ENCODE results near the gene GSDME.
A peak's percentile ranks its signal among the peaks of the same experiment; 100 is the strongest.
"Not testable (repeated sequence)": the region's sequence is repeated elsewhere in the genome, so short reads cannot be mapped to it uniquely, and the experiment has no call there.

GSDME gene

DNA sequence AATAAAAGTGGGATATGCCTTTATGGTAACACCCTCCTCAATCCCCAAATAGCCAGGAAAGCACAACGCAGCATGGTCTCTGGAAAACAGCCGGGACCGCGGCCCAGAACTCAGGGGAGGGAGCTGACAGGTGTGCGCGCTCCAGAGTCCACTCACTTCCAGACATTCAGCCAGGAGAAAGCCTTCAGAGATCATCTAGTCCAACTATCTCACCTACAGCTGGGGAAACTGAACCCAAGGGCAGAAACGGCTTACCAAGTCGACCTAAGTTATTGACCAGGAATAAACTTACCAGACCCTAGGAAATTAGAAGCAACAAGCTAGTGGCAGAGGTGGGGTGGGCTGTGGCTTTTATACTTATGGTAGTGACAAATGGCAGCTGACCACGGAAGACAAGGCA, 16.4 kb downstream of the GSDME start:
- DNase-seq, result no peak

DNA sequence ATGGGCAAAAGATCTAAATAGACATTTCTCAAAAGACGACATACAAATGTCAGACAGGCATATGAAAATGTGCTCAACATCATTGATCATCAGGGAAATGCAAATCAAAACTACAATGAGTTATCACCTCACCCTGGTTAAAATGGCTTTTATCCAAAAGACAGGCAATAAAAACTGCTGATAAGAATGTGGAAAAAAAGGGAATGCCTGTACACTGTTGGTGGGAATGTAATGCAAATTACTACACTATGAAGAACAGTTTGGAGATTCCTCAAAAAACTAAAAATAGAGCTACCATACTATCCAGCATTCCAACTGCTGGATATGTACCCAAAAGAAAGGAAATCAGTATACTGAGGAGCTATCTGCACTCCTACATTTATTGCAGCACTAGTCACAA, 18.0 kb downstream of the GSDME start:
- DNase-seq, result no peak

DNA sequence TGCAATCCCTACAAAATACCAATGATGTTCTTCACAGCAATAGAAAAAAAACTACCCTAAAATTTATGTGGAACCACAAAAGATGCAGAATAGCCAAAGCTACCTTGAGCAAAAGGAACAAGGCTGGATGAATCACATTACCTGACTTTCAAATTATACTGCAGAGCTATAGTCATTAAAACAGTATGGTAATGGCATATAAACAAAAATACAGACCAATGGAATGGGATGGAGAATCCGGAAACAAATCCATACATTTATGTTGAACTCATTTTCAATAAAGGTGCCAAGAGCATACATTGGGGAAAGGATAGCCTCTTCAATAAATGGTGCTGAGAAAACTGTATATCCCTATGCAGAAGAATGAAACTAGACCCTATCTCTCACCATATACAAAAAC, 18.7 kb downstream of the GSDME start:
- DNase-seq, result no peak

DNA sequence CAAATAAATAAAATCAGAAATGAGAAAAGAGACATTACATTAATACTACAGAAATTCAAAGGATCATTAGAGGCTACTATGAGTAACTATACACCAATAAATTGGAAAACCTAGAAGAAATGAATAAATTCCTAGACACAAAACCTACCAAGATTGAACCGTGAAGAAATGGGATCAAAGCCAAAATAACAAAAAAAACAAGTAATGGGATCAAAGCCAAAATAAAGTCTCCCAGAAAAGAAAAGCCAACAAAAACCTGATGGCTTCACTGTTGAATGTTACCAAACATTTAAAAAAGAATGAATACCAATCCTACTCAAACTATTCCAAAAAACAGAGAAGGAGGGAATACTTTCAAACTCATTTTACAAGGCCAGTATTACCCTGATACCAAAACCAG, 20.0 kb downstream of the GSDME start:
- DNase-seq, result no peak

DNA sequence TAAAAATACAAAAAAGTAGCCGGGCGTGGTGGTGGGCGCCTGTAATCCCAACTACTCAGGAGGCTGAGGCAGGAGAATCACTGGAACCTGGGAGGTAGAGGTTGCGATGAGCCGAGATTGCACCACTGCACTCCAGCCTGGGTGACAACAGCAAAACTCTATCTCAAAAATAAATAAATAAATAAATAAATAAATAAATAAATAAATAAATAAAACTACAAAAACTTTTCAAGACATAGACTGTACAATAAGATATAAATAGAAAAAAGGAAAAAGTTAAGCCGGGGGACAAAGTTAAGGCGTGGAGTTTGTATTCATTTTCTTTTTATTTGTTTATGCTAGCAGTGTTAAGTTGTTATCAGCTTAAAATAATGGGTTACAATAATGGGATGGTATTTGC, 21.7 kb downstream of the GSDME start:
- not testable (repeated sequence) for DNase-seq

DNA sequence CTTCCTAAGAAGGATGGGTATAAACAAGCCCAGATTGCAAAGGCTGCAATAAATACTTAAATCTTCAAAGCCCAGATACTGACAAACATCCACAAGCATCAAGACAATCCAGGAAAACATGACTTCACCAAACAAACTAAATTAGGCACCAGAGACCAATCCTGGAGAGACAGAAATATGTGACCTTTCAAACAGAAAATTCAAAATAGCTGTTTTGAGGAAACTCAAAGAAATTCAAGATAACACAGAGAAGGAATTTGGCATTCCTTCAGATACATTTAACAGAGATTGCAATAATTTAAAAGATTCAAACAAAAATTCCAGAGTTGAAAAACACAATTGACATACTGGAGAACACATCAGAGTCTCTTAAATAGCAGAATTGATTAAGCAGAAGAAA, 23.0 kb downstream of the GSDME start:
- DNase-seq, result no peak

DNA sequence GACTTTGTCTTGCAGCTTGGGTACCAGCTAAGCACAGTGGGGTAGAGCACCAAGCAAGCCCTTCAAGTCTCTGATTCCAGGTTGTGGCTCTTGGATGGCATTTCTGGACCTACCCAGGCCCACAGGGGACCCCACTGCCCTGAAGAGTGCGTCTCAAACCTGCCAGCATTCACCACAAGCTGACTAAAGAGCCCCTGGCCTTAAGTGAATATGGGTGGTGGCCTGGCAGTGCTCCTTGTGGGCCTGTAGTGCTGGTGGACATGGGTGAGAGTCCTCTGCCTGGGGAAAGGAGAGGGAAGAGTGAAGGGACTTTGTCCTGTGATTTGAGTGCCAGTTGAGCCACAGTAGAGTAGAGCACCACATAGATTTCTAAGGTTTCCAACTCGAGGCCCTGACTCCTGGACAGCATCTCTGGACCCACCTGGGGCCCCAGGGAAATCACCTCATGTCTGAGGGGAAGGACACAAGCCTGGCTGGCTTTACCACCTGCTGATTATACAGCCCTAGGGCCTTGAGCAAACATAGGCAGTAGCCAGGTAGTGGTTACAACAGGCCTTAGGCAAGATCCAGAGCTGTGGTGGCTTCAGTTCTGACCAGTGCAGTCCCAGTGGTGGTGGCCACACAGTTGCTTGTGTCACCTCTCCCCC, 23.7 kb downstream of the GSDME start:
- no peak for DNase-seq

DNA sequence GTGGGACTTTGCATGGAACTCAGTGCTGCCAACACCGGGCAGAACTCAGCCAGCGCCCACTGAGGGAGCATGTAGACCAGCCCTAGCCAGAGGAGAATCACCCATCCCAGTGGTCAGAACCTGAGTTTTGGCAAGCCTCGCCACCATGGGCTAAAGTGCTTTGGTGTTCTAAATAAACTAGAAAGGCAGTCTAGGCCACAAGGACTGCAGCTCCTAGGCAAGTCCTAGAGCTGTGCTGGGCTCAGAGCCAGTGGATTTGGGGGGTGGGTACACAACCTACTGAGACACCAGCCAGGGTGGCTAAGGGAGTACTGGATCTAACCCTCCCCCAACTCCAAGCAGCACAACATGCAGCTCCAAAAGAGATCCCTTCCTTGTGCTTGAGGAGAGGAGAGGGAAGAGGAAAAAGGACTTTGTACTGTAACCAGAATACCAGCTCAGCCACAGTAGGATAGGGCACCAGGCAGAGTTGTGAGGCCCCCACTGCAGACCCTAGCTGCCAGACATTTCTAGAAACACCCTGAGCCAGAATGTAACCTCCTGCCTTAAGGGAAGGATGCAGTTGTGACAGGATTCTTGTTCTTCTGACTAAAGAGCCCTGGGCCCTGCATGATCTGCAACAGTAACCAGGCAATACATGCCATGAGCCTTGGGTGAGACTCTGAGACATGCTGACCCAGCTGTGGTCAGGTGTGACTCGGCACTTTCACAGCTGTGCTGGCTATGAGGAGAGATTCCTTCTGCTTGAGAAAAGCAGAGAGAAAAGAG, 24.4 kb downstream of the GSDME start:
- no peak for DNase-seq

DNA sequence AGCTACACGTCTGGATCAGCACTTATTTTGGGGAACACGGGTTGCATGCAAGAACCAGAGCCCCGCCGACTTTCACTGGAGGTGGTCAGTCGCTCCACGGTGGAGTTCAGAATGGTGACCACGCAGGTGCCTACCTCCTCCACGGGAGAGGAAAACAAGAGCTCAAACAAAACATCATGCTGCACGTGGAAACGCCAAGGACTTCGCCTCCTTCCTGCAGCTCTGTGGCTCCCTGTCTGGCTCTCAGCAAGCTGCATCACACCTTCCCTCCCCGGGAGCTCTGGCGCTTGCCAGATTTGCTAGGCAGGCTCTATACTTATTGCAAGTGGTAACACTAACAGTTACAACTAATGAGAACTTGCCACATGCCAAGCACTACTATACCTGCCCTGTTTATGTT, 26.0 kb downstream of the GSDME start:
- DNase-seq, result no peak

DNA sequence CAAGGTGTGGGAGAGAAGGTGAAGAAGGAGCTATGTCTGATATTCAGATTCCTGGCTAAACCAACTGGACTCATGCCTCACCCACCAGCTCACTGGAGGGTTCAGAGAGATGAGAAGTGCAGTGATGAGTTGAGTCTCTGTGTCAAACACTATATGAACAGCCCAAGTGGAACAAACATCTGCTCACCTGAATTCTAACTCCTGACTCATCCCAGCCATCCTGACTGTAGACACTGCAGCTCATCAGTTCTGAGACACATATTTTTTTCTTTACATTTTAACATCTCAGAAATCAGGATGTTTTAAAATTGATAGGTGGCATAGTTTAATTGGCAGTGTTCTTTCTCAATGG, 27.3 kb downstream of the GSDME start:
- no peak for DNase-seq

DNA sequence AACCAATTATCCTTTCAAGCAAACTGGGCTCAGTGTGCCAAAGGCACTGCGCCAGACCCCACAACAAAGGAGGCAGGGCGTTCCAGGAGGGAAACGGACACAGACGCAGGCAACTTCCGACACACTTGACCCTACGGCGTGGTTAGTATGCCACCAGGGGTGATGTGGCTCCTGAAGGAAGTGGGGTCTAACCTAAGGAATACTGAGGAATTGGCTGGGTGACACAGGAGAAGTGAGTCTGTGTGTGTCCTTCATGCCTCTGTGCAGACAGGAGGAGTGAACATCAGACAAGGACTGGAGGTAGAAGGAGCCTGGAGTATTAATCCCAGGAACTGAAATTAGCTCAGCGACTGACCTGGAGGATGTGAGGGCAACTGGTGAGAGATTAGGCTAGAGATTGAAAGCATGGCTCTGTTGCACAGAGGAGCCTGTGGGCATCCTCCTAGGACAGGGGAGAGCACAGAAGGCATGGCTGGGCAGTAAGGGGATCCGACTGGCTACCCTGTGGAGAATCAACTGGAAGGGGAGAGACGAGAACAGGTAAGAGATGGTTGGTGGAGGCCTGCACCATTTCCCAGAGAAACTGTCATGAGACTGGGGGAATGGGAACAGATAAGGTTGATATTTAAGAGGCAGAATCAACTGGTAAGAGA, 27.8 kb downstream of the GSDME start:
- DNase-seq, result no peak

DNA sequence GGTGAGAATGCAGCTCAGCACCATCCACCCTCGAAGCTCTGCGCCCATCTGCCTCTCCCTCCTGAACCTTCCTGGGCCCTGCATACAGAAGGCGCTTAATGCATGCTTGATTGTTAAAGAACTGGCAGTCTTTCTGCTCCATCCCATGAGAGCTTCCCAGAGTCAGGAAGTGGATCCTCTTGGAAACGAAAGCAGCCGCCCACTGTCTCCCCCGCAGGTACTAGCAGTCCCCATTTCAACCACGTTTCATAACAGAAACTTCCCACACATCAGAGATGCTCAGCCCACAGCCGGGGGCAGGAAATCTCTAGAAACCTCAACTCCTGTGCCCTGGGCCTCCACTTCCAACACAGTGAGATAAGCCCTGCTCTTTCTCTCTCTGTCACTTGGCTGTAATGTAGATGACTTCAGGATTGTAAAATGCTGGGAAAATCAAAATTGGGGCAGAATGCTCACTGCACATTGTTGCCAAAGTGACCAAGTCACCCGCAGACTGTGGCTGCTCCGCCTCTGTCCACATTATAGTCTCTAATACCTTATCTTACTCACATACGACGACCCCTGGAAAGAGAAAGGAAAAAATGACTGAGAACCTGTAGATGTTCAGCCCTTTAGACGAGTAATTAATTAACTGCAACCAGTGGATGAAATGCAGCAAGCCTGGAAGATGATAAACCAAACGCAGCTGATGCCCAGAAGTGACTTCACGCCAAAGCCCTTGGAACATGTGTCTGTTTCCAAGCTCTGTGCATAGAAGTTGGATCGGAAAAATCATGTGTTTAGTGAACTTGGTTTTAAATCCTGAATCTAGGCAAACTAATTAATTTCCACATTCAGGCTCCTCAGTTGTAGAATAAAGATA, 28.5 kb downstream of the GSDME start:
- DNase-seq, result peak; percentile 38

DNA sequence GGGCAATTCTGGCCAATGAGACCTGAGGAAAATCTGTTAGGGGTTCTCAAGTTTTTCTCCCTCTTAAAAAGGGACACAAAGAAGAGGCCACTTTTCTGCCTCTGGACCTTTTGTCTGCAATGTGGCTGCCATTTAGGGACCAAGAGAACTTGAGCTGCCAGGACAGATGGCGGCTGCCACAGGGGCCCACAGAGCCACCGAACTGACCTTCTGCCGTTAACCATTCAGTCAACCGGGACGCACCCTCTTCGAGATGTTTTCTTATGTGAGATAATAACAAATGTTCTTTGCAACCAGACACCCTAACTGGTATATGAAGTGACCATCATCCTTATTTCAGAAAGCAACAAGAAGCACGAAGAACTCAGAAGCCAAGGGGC, 29.2 kb downstream of the GSDME start:
- DNase-seq, result no peak

DNA sequence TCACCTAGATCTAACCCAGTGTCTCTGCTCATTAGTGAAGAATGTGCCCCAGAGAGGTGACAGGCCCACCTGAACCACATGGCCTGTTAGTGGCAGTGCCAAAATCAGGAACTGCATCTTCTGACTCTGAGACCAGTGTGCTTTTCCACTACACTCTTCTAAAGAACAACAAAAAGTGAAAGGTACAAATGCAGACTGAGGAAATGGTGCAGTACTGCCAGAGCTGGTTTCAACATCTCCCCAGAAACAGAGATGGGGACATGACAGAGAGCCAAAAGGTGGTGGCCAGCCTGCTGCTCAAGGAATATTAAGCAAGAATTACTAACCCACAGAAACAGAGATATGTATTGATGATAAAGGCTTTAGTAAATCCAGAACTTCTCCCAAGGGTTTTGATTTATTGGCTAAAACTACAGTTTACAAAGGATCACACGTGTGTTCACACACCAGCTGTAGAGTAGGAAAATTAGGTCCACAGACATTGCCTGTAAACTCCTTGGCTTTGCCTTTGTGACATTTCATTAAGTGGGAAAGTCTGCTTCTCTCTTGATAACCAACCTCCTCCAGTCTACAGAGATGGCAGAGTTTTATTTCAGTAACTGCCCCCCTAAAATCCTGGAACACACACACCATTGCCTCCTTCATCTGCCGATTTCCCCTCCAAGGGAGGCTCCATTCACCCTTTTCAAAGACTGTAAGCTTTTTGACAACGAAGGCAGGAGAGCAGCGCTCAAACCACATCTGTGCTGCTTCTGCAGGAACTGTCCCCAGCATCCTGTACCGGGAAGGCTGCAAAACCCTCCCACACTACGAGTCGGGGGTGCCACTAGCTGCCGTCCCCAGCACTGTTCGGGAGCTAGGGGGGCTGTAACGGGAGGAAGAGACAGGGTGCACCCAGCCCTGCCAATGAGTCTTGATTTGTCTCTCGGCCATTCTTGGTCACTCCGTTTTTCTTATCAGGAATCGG, 29.8 kb downstream of the GSDME start:
- no peak for DNase-seq

DNA sequence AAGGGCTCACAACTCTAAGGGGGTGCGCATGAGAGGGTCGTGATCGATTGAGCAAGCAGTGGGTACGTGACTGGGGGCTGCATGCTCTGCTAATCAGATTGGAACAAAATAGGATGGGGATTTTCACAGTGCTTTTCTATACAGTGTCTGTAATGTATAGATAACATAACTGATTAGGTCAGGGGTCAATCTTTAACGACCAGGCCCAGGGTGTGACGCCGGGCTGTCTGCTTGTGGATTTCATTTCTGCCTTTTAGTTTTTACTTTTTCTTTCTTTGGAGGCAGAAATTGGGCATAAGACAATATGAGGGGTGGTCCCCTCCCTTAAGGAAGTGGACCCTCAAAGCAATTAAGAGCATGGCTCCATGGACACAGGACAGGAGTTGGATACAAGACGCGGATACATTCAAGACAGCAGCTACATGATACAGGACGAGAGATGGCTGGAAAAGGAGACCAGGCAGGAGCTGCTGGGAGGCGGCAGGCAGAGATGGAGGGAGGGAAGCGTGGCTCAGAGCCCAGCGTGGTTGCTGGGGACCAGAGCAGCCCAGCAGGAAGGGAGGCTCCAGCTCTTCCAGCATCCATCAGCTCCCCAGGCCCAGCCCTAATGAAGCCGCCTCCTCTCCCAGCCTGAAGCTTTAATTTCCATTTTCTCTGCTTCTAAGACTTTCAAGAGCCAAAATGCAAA, 31.6 kb downstream of the GSDME start:
- no peak for DNase-seq

DNA sequence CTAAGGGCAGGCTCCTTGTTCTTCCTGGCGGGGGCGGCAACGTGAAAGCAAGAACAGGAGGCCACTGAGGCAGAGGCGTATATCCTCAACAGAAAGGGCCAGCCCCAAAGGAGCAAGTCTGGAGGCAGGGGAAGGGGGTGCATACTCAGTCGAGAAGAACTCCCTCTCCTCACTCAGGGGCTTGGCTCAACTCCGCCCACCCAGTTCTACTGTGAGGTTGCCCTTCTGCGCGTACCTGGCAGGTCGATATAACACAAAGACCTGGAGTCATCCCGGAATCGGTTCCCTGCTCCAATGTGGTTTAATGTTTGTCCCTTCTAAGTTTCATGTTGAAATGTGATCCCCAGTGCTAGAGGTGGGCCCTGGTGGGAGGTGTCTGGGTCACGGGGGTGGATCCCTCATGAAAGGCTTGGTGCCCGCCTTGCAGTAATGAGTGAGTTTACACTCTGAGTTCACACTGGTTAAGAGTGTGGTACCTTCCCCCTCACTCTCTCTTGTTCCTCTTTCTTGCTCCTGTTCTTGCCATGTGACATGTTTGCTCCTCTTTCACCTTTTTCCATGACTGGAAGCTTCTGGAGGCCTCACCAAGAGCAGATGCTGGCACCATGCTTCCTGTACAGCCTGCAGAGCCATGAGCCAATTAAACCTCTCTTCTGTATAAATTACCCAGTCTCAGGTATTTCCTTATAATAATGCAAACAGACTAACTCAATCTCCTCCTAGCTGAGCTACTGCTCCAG, 32.6 kb downstream of the GSDME start:
- no peak for DNase-seq

DNA sequence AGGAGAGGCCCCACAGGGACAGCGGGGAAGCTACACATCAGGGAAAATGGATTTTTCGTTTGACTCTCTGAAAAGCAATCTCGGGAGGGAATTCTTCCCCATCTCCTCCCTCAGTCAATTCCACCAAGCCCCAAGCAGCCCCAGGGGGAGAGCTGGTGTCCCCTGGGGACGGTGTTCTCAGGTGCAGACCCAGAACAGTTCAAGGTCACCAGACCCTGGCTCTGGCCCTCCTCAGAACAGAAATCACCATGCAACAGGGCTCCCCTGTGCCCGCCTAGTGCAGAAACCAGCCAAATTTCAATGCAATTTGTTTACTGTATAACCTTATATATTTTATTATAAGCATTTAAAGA, 34.1 kb downstream of the GSDME start:
- no peak for DNase-seq

DNA sequence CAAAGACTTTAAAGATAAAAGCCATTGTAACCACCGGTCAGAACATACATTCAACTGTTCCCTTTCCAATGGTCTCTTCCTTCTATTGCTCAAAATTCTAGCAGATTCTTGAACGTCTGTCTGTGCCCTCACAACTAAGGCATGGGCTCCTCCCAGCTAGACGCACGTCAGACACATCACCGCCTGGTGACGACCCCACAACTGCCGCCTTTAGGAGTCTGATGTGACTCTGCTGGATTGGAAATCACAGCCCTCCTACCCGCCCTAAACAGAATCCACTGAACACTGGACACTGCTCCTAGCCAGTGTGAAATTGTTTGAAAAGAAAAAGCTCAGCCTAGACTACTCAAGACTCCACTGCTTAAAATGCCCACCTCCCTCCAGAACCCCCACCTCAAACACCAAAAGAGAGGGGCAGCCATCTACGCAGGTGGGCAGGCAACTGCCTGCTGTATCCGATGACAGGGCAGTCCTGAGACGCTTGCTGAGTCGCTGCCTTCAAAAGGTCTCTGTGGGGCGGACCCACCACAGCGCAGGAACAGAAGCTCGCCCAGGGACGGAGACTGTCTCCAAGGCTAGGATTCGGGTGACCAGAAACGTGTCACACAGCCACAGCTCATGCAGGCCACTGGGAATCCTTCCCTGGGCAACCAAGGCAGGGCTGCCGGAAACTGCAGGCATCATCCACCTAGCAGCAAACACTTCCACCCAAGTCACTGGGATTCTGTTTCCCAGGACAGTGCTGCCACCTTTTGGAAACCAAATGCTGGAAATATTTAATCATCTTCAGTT, 34.7 kb downstream of the GSDME start:
- no peak for DNase-seq

DNA sequence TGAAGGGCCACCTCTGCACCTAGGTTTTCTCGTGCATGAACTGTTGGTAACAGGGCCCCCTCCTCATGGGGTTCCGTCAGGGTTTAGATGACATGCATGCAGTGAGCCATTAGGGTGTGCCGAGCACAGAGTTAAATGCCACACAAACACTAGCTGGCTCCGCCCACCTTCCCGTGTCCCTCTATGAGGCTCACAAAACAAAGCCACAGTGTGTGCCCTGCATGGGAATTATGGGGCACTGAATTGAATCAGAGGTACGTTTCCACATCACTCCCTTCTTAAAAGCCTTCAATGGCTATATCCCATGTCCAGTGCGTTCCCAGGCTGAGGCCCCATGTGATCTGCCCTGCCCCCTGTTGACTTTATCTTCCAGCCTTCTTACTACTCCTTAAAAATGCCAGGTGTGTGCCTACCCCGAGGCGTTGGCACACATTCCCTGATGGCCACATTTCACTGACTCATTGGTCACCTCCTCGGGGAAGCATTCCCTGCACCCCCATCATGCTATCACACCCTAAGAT, 35.7 kb downstream of the GSDME start:
- DNase-seq, result no peak

DNA sequence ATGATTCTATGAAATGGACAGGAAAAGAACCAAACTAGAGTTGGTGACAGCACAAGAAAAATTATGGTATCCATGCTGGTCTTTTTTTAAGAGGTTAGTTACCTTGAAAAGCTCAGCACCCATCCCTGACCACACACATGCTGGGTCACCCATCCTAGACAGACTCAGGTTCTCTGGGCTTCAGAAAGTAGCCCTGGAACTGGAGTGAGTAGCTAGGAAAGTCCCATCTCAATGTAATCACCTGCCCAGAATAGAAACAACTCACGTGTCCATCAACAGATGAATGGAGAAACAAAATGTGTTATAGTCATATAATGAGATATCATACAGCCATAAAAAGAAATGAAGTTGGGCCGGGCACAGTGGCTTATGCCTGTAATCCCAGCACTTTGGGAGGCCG, 37.0 kb downstream of the GSDME start:
- no peak for DNase-seq

Measured in activated naive CD4-positive, alpha-beta T cell treated with Interleukin-2 at 50 U/mL for 16 hours (primary cell).